Stomach (tissue), 9 donors: Measurements from ENCODE around the gene MTHFD2L. TPM values are rescaled to one million over a fixed set of nuclear protein-coding genes. Genes with fewer than 3 reads are reported as not detected.

Experiments
- DNase-seq, 2 donors: peaks; one replicate each; pipeline versions ENCODE4 v3.0.0 to v3.0.0-alpha.2; 2013 to 2019
- H3K27ac ChIP-seq, 5 donors: fragments of 200-600 bp in 4 of 5; sonication (generic) in 4 of 5; one replicate each; pipeline ENCODE4 v1.5.1; 2013 to 2019; ENCODE audit warnings: mild to moderate bottlenecking in 1 of 5, moderate library complexity in 1 of 5
- H3K27me3 ChIP-seq, 3 donors: fragments of 200-600 bp; sonication (generic); one replicate each; pipeline ENCODE4 v1.5.1; 2017 to 2019; ENCODE audit warnings: mixed run types in 1 of 3
- H3K36me3 ChIP-seq, 4 donors: fragments of 200-600 bp; sonication (generic); 1 replicate in 3 of 4; 2 replicates in 1 of 4; pipeline ENCODE4 v1.5.1; 2016 to 2019
- H3K4me1 ChIP-seq, 4 donors: fragments of 200-600 bp; sonication (generic); one replicate each; pipeline ENCODE4 v1.5.1; 2016 to 2019
- H3K4me3 ChIP-seq, 4 donors: fragments of 200-600 bp; sonication (generic) in 3 of 4; one replicate each; pipeline ENCODE4 v1.5.1; 2016 to 2019; ENCODE audit warnings: mild to moderate bottlenecking in 1 of 4
- H3K9me3 ChIP-seq, 4 donors: fragments of 200-600 bp; sonication (generic); one replicate each; pipeline ENCODE4 v1.5.1; 2016 to 2019
- EP300 ChIP-seq: sonication (generic); formaldehyde crosslinking; IDR thresholded peaks from one replicate; pipeline ENCODE4 v1.6.1; 2017; ENCODE audit warnings: antibody characterized with exemption
- POLR2A ChIP-seq, 4 donors: fragments of 450-650 bp; IDR thresholded peaks; one replicate each; pipeline ENCODE4 v1.6.1; 2016; ENCODE audit warnings: antibody characterized with exemption in 4 of 4, control low read depth in 2 of 4, mild to moderate bottlenecking in 1 of 4, moderate library complexity in 1 of 4
- POLR2AphosphoS5 ChIP-seq, 3 donors: sonication (generic); formaldehyde crosslinking; IDR thresholded peaks; one replicate each; pipeline ENCODE4 v1.6.1; 2016; ENCODE audit warnings: antibody characterized with exemption in 3 of 3
- WGBS, 5 donors: extraction: QIAGEN DNeasy Blood & Tissue Kit in 3 of 5; methylation state at CpG; one replicate each; pipeline versions ENCODE4 v1.1.5 to v1.1.7; 2013 to 2018; 5-methylcytosine and 5-hydroxymethylcytosine counted together
- intact Hi-C: fragments of 100-400 bp; cut with DNase I; formaldehyde crosslinking; loops from one replicate; pipeline ENCODE4 v1.15.1; 2023; ENCODE audit warnings: low total_unique reads
- polyA plus RNA-seq, 3 donors: library from polyadenylated mRNA; stranded (reverse); fragments of 200-250 nt; gene quantifications; one replicate each; pipeline ENCODE4 v1.2.3, GENCODE V29; 2013
- total RNA-seq, 5 donors: library from RNA; depleted of rRNA; stranded (reverse); fragments of >200 nt; gene quantifications; one replicate each; pipeline versions ENCODE4 v1.1.0 to v1.2.3, GENCODE V29; 2014 to 2016
- TF ChIP-seq, protein P1 (sequence below), 7 experiments: fragments of 450-650 bp in 4 of 7; fragments of 200-600 bp in 3 of 7; sonication (generic) in 3 of 7; IDR thresholded peaks; one replicate each; pipeline ENCODE4 v1.5.1; 2016 to 2019; ENCODE audit warnings: antibody characterized with exemption in 7 of 7, control low read depth in 2 of 7, mild to moderate bottlenecking in 1 of 7
- donor health status: healthy with polysubstance abuse.
- donor health status: Bipolar disorder and iron deficiency.
- donor health status: healthy.

MTHFD2L gene
- total and polyA plus RNA-seq, 8 donors = 1.4 to 34.1 (median 8.2) TPM

DNA sequence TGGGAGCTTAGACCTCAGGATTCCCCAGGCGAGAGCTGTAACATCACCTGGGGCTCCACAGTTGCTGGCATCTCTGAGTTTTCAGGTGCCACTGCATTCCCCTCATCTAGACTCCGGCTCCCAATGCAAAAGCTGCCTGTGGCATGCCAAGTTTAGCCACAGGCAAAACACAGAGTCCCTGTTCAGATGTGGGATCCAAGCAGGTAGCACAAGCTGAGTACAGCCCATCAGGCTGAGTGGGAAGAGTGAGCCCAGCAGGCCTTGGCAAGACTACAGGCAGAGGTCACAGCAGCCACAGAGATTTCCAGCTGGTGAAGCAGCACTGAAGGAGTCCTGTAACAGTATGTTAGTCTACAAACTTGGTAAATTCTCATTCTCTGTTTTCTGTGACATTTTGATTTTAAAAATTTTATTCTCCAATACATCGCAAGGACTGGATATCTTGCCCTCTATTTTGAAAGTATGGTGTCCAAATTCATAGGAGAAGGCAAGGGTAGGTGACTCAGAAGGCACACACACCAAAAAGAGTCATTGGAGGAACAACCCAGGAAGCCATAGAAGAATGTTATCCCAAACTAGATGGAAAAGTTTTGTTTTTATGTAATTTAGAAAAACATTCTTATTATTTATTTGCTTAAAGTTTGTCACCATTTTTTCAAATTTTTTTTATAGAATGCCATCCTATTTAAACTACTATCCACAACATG is 45.4 kb upstream of the MTHFD2L start:
- no peak for DNase-seq
- intact Hi-C loops = no loop called here
- Histone ChIP-seq H3K27me3 (no peaks in the 10 kb centered on the region), H3K27ac (no peak overlapping the region), H3K4me3 (no peak overlapping the region), H3K36me3 (no peaks in the 10 kb centered on the region), H3K9me3 (no peaks in the 10 kb centered on the region), H3K4me1 (peaks cover 11 to 59% (median 22%) of the 10 kb centered on the region in 4 donors)
- 82 to 95% (median 91%) methylated on average over 3 of the region's 3 CpGs for WGBS, 5 donors
- TF ChIP-seq POLR2AphosphoS5 (IDR thresholded peaks at IDR 0.05) (no peak), POLR2A (IDR thresholded peaks at IDR 0.05) (no peak), EP300 (no peak)
- TF ChIP-seq, protein P1, sequence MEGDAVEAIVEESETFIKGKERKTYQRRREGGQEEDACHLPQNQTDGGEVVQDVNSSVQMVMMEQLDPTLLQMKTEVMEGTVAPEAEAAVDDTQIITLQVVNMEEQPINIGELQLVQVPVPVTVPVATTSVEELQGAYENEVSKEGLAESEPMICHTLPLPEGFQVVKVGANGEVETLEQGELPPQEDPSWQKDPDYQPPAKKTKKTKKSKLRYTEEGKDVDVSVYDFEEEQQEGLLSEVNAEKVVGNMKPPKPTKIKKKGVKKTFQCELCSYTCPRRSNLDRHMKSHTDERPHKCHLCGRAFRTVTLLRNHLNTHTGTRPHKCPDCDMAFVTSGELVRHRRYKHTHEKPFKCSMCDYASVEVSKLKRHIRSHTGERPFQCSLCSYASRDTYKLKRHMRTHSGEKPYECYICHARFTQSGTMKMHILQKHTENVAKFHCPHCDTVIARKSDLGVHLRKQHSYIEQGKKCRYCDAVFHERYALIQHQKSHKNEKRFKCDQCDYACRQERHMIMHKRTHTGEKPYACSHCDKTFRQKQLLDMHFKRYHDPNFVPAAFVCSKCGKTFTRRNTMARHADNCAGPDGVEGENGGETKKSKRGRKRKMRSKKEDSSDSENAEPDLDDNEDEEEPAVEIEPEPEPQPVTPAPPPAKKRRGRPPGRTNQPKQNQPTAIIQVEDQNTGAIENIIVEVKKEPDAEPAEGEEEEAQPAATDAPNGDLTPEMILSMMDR (IDR thresholded peaks at IDR 0.05) = no peak

DNA sequence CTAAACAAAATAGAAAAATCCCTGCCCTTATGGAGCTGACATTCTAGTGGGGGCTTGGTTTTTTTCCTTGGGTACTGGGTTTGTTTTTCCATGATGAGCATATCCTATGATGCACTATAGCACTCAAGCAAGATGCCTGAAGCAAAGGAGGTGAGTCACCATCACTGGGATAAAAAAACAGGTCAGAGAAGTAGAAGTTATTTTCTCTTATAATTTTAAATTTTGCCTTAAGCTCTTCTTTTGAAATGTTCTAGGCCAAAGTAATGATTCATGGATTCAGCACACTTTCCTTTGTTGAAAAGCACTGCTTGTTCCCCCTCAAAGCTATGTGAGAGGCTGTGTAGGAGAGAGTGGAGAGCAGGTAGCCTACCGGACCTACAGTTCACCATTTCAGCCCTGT is 43.7 kb upstream of the MTHFD2L start:
- no peak overlapping the region for H3K4me3 ChIP-seq
- H3K4me1 ChIP-seq = peaks cover 3 to 61% (median 23%) of the 10 kb centered on the region in 4 donors
- intact Hi-C loops = no loop called here
- H3K27me3 ChIP-seq = no peaks in the 10 kb centered on the region
- TF ChIP-seq EP300 (no peak), POLR2A (IDR thresholded peaks at IDR 0.05) (no peak), POLR2AphosphoS5 (IDR thresholded peaks at IDR 0.05) (no peak)
- TF ChIP-seq, protein P1 (IDR thresholded peaks at IDR 0.05) = no peak
- H3K9me3 ChIP-seq = no peaks in the 10 kb centered on the region
- H3K27ac ChIP-seq = no peak overlapping the region
- 78 to 100% (median 98%) methylated on average over 1 of the region's 1 CpG for WGBS, 5 donors
- no peak for DNase-seq
- H3K36me3 ChIP-seq = no peaks in the 10 kb centered on the region

DNA sequence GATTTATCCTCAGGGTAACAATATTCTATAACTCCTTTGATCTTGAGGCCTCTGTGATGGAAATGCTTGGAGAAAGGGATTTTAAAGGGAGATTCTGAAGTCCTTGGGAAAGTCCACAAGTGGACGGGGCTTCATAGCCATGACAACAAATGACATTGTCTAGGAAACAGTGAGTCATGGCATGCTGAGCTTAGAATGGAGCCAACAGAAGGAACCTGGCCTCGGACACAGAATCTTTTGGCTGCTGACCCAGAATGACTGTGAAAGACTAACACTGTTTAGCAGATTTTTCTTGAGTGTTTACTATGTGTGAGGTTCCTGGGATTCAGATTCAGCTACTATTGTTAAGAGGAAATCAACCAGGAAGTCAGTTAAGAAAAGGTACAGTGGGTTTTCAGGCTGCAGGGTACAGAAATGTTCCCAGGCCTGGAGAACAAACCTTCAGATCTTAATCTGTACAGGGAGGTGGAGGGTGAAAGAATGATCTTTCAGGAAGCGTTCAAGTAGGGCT is 40.8 kb upstream of the MTHFD2L start:
- no peaks in the 10 kb centered on the region for H3K27me3 ChIP-seq
- WGBS, 5 donors = 14 to 24% (median 19%) methylated on average over 3 of the region's 3 CpGs
- H3K9me3 ChIP-seq = no peaks in the 10 kb centered on the region
- TF ChIP-seq, protein P1 (IDR thresholded peaks at IDR 0.05) = no peak
- peak; percentile 28 to 93 (median 77) for TF ChIP-seq POLR2AphosphoS5 (IDR thresholded peaks at IDR 0.05)
- peaks cover 0 to 36% (median 19%) of the 10 kb centered on the region in 4 donors for H3K4me1 ChIP-seq
- H3K4me3 ChIP-seq = no peak overlapping the region
- DNase-seq = peak; percentile 77 to 90
- H3K36me3 ChIP-seq = no peaks in the 10 kb centered on the region
- intact Hi-C loops = no loop called here
- H3K27ac ChIP-seq = peak overlapping the region; percentile 9 to 79 (median 64)

DNA sequence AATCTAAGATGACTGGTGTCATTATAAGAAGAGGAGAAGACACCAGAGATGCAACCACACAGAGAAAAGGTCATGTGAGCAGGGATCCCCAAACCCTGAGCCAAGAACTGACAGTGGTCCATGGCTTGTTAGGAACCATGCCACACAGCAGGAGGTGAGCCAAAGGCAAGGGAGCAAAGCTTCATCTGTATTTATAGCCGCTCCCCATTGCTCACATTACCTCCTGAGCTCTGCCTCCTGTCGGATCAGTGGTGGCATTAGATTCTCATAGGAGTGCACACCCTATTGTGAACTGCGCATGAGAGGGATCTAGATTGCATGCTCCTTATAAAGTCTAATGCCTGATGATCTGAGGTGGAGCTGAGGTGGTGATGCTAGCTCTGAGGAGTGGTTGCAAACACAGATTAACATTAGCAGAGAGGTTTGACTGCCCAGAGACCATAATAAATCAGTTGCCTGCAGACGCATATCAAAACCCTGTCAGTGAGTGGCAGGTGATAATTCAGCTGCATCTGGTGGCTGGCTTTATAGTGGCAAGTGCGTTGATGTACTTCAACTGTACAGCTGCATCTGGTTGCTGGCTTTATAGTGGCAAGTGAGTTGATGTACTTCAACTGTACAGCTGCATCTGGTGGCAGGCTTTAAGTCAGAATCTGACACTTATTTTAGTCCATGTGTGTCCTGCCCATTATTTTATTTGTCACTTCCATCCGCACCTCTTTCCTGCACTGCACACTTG is 39.1 kb upstream of the MTHFD2L start:
- Histone ChIP-seq H3K4me3 (no peak overlapping the region), H3K27ac (peak overlapping the region in 2 of 5 donors; percentile 78 to 79), H3K4me1 (peaks cover 0 to 44% (median 23%) of the 10 kb centered on the region in 4 donors), H3K36me3 (no peaks in the 10 kb centered on the region), H3K9me3 (no peaks in the 10 kb centered on the region), H3K27me3 (no peaks in the 10 kb centered on the region)
- TF ChIP-seq, protein P1 (IDR thresholded peaks at IDR 0.05) = no peak
- TF ChIP-seq EP300 = no peak
- TF ChIP-seq POLR2A (IDR thresholded peaks at IDR 0.05) = no peak
- no peak for TF ChIP-seq POLR2AphosphoS5 (IDR thresholded peaks at IDR 0.05)
- 84 to 94% (median 91%) methylated on average over 5 to 6 of the region's 6 CpGs for whole genome bisulfite sequencing, 5 donors
- no peak for DNase-seq
- intact Hi-C loops = no loop called here
